Measurements from ENCODE around the gene TEX29. TPM values are rescaled to one million over a fixed set of nuclear protein-coding genes. Genes with fewer than 3 reads are reported as not detected.

Gene TEX29
- total RNA-seq, 1 experiment from 2014 or later, result 0.33 TPM

DNA sequence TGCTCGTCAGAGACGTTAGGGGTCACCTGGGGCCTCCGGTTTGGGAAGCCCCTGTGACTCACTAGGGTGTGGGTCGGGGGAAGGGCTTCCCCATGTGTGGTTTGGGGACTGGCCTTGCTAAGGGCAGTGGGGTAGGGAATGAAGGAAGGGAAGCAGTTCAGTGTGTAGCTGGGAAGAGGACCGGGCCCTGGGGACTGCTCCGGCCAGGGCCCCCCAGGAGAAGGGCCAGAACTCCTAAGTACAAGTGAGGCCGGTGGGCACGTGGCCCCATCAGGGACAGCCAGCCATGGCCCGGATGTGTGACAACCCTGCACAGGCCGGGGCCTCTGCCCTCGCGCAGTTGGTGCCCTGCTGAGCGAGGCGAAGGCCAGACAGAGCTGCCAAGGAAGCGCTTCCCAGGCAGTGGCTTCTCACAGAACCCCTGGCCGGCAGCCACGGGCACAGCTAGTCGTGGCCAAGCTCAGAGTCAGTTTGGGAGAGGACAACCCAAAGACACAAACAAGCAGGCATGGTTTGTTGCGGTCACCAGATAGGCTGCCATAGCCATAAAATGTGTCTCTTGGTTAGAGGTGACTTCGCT, 25.7 kb downstream of the TEX29 start:
- Histone ChIP-seq H2BK12ac (ENCODE audit: insufficient read length, low read depth, low read length) (no peak overlapping the region), H3K14ac (ENCODE audit: insufficient read depth, low read length) (no peak overlapping the region), H3K18ac (ENCODE audit: insufficient read length, low read depth, low read length) (no peak overlapping the region), H3K56ac (ENCODE audit: insufficient read length, low read depth, low read length) (no peak overlapping the region), H2AK5ac (ENCODE audit: insufficient read length, low read length) (no peak overlapping the region), H4K91ac (ENCODE audit: insufficient read length, low read depth, low read length) (no peak overlapping the region), H3K23me2 (ENCODE audit: insufficient read length, low read depth, low read length, poor library complexity, severe bottlenecking) (no peaks in the 10 kb centered on the region), H3K4ac (ENCODE audit: low read depth, low read length) (no peak overlapping the region), H3K79me2 (ENCODE audit: insufficient read depth, low read length) (no peaks in the 10 kb centered on the region), H3K27ac (ENCODE audit: insufficient read length, low read depth, low read length) (no peak overlapping the region), H3K4me2 (ENCODE audit: insufficient read depth, insufficient read length, low read length) (no peak overlapping the region), H3K23ac (ENCODE audit: insufficient read length, low read depth, low read length) (no peak overlapping the region), H4K20me1 (ENCODE audit: control insufficient read depth, insufficient read depth, insufficient read length) (no peaks in the 10 kb centered on the region), H3K9ac (ENCODE audit: extremely low read depth, insufficient read length, low read length) (no peak overlapping the region), H2BK20ac (ENCODE audit: low read depth, low read length, poor library complexity, severe bottlenecking) (no peak overlapping the region), H2BK15ac (ENCODE audit: low read depth, low read length) (no peak overlapping the region), H3T11ph (ENCODE audit: low read length) (no peak overlapping the region), H4K5ac (ENCODE audit: insufficient read length, low read depth, low read length) (no peak overlapping the region), H3K79me1 (ENCODE audit: insufficient read depth, low read depth, low read length, poor library complexity, severe bottlenecking) (no peaks in the 10 kb centered on the region), H3K4me1 (ENCODE audit: insufficient read depth, low read length) (no peaks in the 10 kb centered on the region), H2BK120ac (ENCODE audit: low read depth, low read length, poor library complexity, severe bottlenecking) (no peak overlapping the region), H2AFZ (ENCODE audit: low read length) (no peak overlapping the region), H3K9me3 (ENCODE audit: control insufficient read depth, low read depth, low read length) (no peaks in the 10 kb centered on the region), H3K27me3 (ENCODE audit: insufficient read depth, low read length) (no peaks in the 10 kb centered on the region), H2BK5ac (ENCODE audit: insufficient read length, low read length) (no peak overlapping the region), H4K8ac (replicated peaks; ENCODE audit: insufficient read length, low read depth, low read length) (no peak overlapping the region)
- no CpG with 5 or more reads among the region's 20 CpGs for WGBS (ENCODE audit: extremely low coverage, insufficient read length, low lambda C conversion rate)
- DNase-seq, result no peak
- Mint-ChIP-seq H3K4me1 (peaks cover 4 to 5% of the 10 kb centered on the region in 2 experiments; a peak in 2 of 4 replicates), H3K4me3 (no peak overlapping the region), H3K27me3 (ENCODE audit: low read depth) (peaks cover 9% of the 10 kb centered on the region), H3K27ac (no peak overlapping the region), H3K9me3 (peaks cover 12% of the 10 kb centered on the region in 2 experiments), H3K36me3 (ENCODE audit: insufficient read depth in 1 of 3, low read depth in 3 of 3) (no peaks in the 10 kb centered on the region; a peak in 1 of 7 replicates)
- TF ChIP-seq, protein P1, sequence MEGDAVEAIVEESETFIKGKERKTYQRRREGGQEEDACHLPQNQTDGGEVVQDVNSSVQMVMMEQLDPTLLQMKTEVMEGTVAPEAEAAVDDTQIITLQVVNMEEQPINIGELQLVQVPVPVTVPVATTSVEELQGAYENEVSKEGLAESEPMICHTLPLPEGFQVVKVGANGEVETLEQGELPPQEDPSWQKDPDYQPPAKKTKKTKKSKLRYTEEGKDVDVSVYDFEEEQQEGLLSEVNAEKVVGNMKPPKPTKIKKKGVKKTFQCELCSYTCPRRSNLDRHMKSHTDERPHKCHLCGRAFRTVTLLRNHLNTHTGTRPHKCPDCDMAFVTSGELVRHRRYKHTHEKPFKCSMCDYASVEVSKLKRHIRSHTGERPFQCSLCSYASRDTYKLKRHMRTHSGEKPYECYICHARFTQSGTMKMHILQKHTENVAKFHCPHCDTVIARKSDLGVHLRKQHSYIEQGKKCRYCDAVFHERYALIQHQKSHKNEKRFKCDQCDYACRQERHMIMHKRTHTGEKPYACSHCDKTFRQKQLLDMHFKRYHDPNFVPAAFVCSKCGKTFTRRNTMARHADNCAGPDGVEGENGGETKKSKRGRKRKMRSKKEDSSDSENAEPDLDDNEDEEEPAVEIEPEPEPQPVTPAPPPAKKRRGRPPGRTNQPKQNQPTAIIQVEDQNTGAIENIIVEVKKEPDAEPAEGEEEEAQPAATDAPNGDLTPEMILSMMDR (conservative IDR thresholded peaks at IDR 0.05), result no peak
